ENCODE results near the gene TMEM52. TPM values are rescaled to one million over a fixed set of nuclear protein-coding genes. Genes with fewer than 3 reads are reported as not detected.

The TMEM52 gene
- total RNA-seq, 1 donor from 2014 or later: 5.4 TPM

GRCh38 chr1:1901641-1902294 lies 17.3 kb downstream of the TMEM52 start:
- no peaks in the 10 kb centered on the region for H3K36me3 Mint-ChIP-seq (ENCODE audit: unreplicated experiment)
- peaks cover 2% of the 10 kb centered on the region for H3K27me3 Mint-ChIP-seq (ENCODE audit: unreplicated experiment)
- no peak overlapping the region for H3K27ac Mint-ChIP-seq (ENCODE audit: unreplicated experiment)
- H3K9me3 Mint-ChIP-seq (ENCODE audit: unreplicated experiment): no peaks in the 10 kb centered on the region
- peaks cover 4% of the 10 kb centered on the region for H3K4me1 Mint-ChIP-seq (ENCODE audit: low read depth, unreplicated experiment)
- no peak for TF ChIP-seq CTCF (IDR thresholded peaks at IDR 0.05; ENCODE audit: partially characterized antibody, unreplicated experiment)
- no peak for DNase-seq
- H3K4me3 Mint-ChIP-seq (ENCODE audit: unreplicated experiment): no peak overlapping the region

- peaks cover under 1% of the 10 kb centered on the region for H3K4me1 Mint-ChIP-seq (ENCODE audit: low read depth, unreplicated experiment)
- H3K9me3 Mint-ChIP-seq (ENCODE audit: unreplicated experiment): no peaks in the 10 kb centered on the region
- no peaks in the 10 kb centered on the region for H3K27me3 Mint-ChIP-seq (ENCODE audit: unreplicated experiment)
- no peak overlapping the region for H3K4me3 Mint-ChIP-seq (ENCODE audit: unreplicated experiment)
- no peak for TF ChIP-seq CTCF (IDR thresholded peaks at IDR 0.05; ENCODE audit: partially characterized antibody, unreplicated experiment)
- no peak for DNase-seq
- H3K36me3 Mint-ChIP-seq (ENCODE audit: unreplicated experiment): no peaks in the 10 kb centered on the region
- no peak overlapping the region for H3K27ac Mint-ChIP-seq (ENCODE audit: unreplicated experiment)
Observed at GRCh38 chr1:1900883-1901640, 18.0 kb downstream of the TMEM52 start.

- H3K4me3 Mint-ChIP-seq (ENCODE audit: unreplicated experiment): no peak overlapping the region
- peaks cover 5% of the 10 kb centered on the region for H3K4me1 Mint-ChIP-seq (ENCODE audit: low read depth, unreplicated experiment)
- no peaks in the 10 kb centered on the region for H3K36me3 Mint-ChIP-seq (ENCODE audit: unreplicated experiment)
- peaks cover under 1% of the 10 kb centered on the region for H3K27me3 Mint-ChIP-seq (ENCODE audit: unreplicated experiment)
- no peak for TF ChIP-seq CTCF (IDR thresholded peaks at IDR 0.05; ENCODE audit: partially characterized antibody, unreplicated experiment)
- no peaks in the 10 kb centered on the region for H3K9me3 Mint-ChIP-seq (ENCODE audit: unreplicated experiment)
- no peak for DNase-seq
- H3K27ac Mint-ChIP-seq (ENCODE audit: unreplicated experiment): no peak overlapping the region
Observed at GRCh38 chr1:1899967-1900327, 19.1 kb downstream of the TMEM52 start.

GRCh38 chr1:1899266-1899966 lies 19.7 kb downstream of the TMEM52 start:
- Mint-ChIP-seq H3K4me1 (ENCODE audit: low read depth, unreplicated experiment) (peaks cover 10% of the 10 kb centered on the region), H3K4me3 (ENCODE audit: unreplicated experiment) (no peak overlapping the region), H3K27ac (ENCODE audit: unreplicated experiment) (no peak overlapping the region), H3K9me3 (ENCODE audit: unreplicated experiment) (peaks cover 1% of the 10 kb centered on the region), H3K27me3 (ENCODE audit: unreplicated experiment) (peaks cover 5% of the 10 kb centered on the region), H3K36me3 (ENCODE audit: unreplicated experiment) (no peaks in the 10 kb centered on the region)
- no peak for TF ChIP-seq CTCF (IDR thresholded peaks at IDR 0.05; ENCODE audit: partially characterized antibody, unreplicated experiment)
- no peak for DNase-seq

Measured in glutamatergic neuron (in vitro differentiated cells).